DMS79 treated with DMSO at 0.1 percent for 48 hours (cell line): Measurements from ENCODE around the gene PPARGC1A.

ENCODE experiments used
- DNase-seq: peaks from one replicate; lab custom pipeline; 2025; lab: John Stamatoyannopoulos, UW

Gene PPARGC1A

DNA sequence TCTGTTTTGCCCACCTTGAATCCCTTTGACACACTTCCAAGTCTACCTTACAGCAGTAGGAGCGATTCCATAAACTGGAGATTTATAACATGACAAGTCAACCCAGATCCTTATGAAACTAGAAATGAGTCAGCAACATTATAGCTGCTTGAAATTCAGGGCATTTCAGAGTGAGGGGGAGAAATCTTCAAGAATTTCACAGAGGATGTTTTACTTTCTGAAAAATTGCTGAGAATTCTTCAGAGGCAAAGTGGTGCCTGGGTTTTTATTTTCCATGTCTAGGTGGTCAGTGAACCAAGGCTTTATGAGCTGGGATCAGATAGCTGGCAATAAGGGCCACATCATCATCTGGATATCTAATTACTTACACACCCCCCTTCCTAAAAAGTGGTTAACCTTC lies 119.8 kb downstream of the PPARGC1A start:
- DNase-seq = no peak

- no peak for DNase-seq
Measured at GRCh38 chr4:23769406-23769805, 120.4 kb downstream of the PPARGC1A start.

DNA sequence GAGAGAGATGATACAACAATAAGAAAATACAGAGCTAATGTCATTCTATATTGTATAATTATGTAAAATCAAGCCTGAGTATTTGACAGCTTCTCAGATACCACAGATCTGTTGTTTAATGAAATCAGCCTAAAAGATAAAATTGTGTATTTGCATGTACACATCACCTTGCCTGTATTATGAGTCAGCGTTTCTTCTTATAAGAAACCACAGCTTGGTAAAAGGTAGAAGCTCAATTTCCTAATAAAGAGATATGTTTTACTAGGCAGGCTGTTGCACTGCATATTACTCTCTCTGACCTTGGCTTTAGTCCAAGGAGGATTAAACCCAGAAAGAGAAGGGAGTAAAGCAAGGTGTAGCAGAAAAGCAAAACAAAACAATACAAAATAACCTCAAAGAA lies 121.3 kb downstream of the PPARGC1A start:
- DNase-seq = no peak

DNA sequence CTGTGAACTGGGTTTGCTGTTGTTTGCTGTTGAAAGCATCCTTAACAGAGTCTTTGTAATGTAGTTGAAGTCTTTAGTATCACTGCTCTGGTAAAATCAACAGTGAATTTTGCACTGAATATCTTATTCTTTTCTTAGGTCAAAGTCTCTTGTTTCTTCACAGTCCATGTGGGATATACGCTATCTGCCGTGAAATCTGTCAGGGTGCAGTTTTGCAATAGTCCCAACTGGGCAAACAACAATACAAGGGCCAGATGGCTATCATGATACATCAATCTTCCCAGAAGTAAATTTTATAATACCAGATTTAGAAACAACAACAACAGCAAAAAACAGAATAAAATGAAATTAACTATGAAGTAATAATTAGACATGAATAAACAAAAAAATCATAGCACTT lies 123.5 kb downstream of the PPARGC1A start:
- no peak for DNase-seq

DNA sequence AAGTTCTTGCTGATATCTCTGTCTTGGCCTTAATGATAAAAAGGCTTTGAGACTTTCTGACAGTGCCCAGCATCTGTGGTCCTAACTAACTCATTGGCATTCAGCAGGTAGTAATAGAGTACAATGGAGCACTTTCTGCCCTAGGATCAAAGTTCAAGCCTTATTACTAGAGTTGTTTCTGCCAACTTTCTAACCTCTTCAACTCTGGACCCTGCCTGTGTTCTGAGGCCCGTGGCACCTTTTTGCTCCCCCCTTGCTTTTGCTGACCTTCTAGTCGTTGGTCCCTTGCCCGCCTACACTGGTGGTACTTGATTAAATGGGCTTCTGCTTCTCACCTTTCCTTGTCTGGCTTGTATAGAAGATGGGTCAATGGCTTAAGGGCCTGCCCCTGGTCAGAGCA lies 126.3 kb downstream of the PPARGC1A start:
- no peak for DNase-seq

DNA sequence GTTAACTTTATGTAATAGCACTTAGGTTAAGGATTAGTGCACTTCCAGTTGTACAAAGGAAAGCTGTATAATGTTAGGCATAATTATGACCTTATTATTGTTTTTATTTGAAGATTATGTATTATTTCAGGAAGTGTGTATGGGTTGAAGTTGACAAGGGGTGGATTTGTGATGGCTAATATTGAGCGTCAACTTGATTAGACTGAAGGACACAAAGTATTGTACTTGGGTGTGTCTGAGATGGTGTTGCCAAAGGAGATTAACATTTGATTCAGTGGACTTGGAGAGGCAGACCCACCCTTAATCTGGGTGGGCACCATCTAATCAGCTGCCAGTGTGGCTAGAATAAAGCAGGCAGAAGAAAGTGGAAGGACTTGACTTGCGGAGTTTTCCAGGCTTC lies 127.3 kb downstream of the PPARGC1A start:
- DNase-seq = no peak

GRCh38 chr4:23759066-23759465 lies 130.8 kb downstream of the PPARGC1A start:
- DNase-seq = no peak

GRCh38 chr4:23754688-23755087 lies 135.2 kb downstream of the PPARGC1A start:
- no peak for DNase-seq

DNA sequence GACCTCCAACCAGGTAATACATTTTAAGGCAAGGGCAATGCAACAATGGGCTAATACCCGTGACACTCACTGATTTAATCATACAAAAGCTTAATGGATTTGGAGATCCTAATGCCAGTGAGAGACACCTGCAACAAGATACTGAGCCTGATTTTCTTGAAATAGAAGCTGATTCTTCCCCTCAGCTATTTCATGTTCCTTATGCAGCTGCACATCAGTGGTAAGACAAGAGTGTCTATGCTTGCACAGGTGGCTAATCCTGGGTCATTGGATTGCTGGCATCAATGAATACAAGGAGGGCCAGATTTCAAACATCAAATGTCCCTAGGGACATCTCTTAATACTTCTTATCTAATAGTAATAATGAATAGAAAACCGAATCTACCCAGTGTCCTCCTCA lies 139.7 kb downstream of the PPARGC1A start:
- no peak for DNase-seq

DNA sequence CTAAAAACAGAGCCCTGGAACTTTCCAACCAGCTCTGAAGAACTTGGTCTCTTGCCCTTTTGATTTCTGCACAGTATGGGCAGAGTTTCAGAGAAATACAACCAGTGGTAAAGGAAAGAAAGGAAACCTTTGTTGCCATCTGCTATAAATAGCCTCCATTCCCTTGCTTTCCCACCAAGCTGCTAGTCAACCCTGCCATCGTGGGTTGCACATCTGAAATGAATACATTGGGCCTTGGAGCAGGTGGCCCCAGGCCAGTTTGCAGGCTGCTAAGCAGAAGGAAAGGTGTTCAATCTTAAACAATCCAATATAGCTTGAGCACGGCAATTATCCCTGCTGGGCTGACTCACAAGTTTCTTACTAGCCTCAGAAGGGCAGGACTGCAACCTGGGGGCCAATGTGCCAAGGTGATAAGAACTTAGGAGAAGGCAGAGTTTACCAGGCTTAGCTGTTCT lies 142.5 kb downstream of the PPARGC1A start:
- DNase-seq = no peak

- no peak for DNase-seq
Measured at GRCh38 chr4:23746672-23747071, 143.2 kb downstream of the PPARGC1A start.

DNA sequence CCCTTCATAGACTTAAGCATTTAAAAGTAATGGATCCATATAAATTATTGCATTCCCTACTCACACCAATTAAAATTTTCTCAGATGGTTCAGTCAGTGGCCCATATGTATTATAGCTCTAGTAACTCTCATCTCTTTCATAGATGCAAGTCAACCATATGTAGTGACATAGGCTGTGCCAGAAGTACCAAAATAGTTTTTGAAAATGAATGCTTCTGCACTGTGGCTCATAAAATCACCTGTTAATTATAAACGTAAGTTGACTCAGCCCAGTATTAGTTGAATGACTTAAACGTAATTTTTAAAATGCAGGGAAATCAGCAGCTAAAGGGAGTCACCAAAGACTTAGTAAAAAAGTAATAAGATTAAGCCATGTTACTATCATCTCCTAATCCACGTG lies 143.8 kb downstream of the PPARGC1A start:
- DNase-seq = no peak

DNA sequence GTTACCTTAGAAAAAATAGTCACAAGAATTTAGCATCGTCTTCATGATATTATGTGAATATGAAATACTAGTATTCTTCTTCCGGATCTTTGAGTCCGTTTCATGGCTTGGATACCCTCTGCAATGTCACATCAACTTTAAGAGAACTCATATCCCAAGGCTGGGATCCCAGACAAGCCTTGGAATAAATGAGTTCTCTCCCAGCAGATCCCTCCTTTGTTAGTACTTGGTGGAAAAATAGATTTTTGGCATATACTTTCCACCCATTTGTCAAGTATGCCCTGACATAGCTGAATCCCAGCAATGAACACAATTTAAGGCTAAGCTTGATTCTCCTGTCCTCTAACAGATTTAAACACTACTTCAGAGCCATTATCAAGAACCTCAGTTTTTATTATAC lies 144.5 kb downstream of the PPARGC1A start:
- DNase-seq = no peak
